Right atrium auricular region (tissue), 2 donors: Measurements from ENCODE around the gene C19orf67. TPM values are rescaled to one million over a fixed set of nuclear protein-coding genes. Genes with fewer than 3 reads are reported as not detected.

Source experiments
- DNase-seq: peaks from one replicate; pipeline ENCODE4 v3.0.0-alpha.2; 2019; ENCODE audit warnings: low spot score
- H3K27ac ChIP-seq, 2 donors: fragments of 200-600 bp; sonication (generic); 1 replicate in 1 of 2; 2 replicates in 1 of 2; pipeline ENCODE4 v1.5.1; 2016 to 2019
- H3K27me3 ChIP-seq, 2 donors: fragments of 200-600 bp; sonication (generic); one replicate each; pipeline versions ENCODE4 v1.5.1 to v1.6.0; 2017 to 2019
- H3K36me3 ChIP-seq: fragments of 200-600 bp; sonication (generic); one replicate; pipeline ENCODE4 v1.5.1; 2016
- H3K4me1 ChIP-seq, 2 donors: fragments of 200-600 bp; sonication (generic); one replicate each; pipeline versions ENCODE4 v1.5.1 to v1.6.0; 2017 to 2019
- H3K4me3 ChIP-seq, 2 donors: fragments of 200-600 bp; sonication (generic); 1 replicate in 1 of 2; 2 replicates in 1 of 2; pipeline ENCODE4 v1.5.1; 2017 to 2019; ENCODE audit warnings: mild to moderate bottlenecking in 1 of 2, moderate library complexity in 1 of 2
- H3K9me3 ChIP-seq, 2 donors: fragments of 200-600 bp; sonication (generic); one replicate each; pipeline ENCODE4 v1.5.1; 2019
- total RNA-seq, 2 donors: library from RNA; depleted of rRNA; stranded (reverse); fragments of >200 nt; gene quantifications; one replicate each; pipeline ENCODE4 v1.1.0, GENCODE V29; 2016
- TF ChIP-seq, protein P1 (sequence below), 2 donors: fragments of 200-600 bp; sonication (generic); IDR thresholded peaks; one replicate each; pipeline ENCODE4 v1.5.1; 2019; ENCODE audit warnings: antibody characterized with exemption in 2 of 2

The C19orf67 gene
- total RNA-seq, 2 donors from 2014 or later: not detected

DNA sequence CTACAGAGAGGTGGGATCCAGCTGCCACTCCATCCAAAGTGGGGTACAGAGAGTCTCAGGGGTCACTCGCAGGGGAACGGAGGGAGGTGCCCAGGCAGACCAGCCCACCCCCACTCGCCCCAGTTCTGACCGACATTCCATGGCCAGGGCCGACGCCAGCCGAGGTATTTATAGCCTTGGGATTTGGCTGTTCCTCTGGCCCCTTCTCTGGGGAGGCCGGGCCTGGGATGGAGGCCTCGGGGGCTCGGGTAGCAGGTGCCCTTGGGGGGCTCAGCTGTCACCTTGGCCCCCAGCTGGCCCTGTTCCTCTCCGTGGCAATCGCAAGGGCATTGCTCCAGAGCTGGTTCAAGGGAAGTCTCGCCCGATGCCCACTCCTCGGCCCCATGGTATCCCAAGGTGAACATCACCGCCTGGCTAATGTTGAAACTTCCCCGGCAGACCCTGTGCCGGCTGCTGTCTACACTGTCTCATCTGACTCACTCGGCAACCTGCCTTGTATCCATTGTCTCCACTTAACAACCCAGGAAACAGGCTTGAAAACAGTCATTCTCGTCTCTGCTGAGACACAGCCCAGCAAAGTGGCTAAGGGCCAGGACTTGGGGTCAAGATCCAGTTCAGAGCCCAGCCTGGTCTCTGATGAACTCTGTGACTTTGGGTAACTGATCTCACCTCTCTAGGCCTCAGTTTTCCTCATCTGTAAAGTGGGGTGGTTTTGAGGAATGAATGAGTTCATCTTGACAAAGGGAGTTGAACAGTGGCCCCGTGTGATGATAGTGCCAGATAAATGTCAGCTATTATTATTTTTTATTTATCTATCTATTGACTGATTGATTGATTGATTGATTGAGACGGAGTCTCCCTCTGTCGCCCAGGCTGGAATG is 22.2 kb upstream of the C19orf67 start:
- DNase-seq: no peak
- Histone ChIP-seq H3K9me3 (no peaks in the 10 kb centered on the region), H3K4me3 (no peak overlapping the region), H3K36me3 (peaks cover 26% of the 10 kb centered on the region), H3K27ac (peak overlapping the region; percentile 79 to 91), H3K4me1 (peaks cover 0 to 46% of the 10 kb centered on the region in 2 donors), H3K27me3 (no peaks in the 10 kb centered on the region)
- TF ChIP-seq, protein P1, sequence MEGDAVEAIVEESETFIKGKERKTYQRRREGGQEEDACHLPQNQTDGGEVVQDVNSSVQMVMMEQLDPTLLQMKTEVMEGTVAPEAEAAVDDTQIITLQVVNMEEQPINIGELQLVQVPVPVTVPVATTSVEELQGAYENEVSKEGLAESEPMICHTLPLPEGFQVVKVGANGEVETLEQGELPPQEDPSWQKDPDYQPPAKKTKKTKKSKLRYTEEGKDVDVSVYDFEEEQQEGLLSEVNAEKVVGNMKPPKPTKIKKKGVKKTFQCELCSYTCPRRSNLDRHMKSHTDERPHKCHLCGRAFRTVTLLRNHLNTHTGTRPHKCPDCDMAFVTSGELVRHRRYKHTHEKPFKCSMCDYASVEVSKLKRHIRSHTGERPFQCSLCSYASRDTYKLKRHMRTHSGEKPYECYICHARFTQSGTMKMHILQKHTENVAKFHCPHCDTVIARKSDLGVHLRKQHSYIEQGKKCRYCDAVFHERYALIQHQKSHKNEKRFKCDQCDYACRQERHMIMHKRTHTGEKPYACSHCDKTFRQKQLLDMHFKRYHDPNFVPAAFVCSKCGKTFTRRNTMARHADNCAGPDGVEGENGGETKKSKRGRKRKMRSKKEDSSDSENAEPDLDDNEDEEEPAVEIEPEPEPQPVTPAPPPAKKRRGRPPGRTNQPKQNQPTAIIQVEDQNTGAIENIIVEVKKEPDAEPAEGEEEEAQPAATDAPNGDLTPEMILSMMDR (IDR thresholded peaks at IDR 0.05): no peak

DNA sequence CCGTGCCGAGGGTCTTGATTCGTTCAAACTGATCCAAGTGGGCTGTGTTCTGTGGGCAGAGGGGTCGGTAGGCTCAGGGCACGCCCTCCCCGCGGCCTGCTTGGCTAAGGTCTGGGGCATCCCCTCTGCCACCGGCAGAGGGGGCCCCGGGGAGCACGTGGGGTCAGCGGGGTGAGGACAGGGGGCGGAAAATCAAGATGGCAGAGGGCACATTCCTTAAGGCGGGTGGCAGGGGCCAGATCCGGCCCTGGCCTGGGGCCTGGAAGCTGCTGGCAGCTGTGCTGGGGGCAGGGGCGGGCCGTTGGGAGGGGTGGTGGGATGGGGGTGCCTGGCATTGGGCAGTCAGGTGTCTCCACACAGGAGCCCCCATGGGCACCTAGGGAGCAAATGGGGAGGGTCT is 21.3 kb upstream of the C19orf67 start:
- Histone ChIP-seq H3K27ac (peak overlapping the region; percentile 79 to 91), H3K9me3 (no peaks in the 10 kb centered on the region), H3K36me3 (peaks cover 36% of the 10 kb centered on the region), H3K4me3 (no peak overlapping the region), H3K4me1 (peaks cover 0 to 46% of the 10 kb centered on the region in 2 donors), H3K27me3 (no peaks in the 10 kb centered on the region)
- DNase-seq: no peak
- TF ChIP-seq, protein P1 (IDR thresholded peaks at IDR 0.05): no peak

DNA sequence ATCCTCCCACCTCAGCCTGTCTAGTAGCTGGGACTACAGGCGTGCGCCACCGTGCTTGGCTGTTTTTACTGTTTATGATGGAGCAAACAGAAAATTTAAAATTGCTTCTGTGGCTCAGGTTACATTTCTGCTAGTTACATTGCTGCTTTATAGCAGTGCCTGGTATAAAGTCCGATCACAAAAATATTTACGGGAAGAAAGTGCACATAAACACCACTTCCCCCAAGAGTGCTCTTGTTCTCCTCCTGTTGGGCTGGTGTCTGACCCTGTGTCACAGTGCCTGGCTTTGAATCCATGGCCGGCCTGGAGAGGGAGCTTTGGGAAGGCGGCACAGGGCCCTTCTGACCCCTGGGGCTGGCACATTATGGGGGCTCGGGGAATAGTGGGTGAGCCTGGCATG is 20.1 kb upstream of the C19orf67 start:
- TF ChIP-seq, protein P1 (IDR thresholded peaks at IDR 0.05): no peak
- Histone ChIP-seq H3K36me3 (peaks cover 48% of the 10 kb centered on the region), H3K27ac (peak overlapping the region in 1 of 2 donors; percentile 79), H3K9me3 (no peaks in the 10 kb centered on the region), H3K4me1 (peaks cover 0 to 36% of the 10 kb centered on the region in 2 donors), H3K4me3 (no peak overlapping the region), H3K27me3 (no peaks in the 10 kb centered on the region)
- DNase-seq: no peak

- peaks cover 0 to 31% of the 10 kb centered on the region in 2 donors for H3K4me1 ChIP-seq
- H3K27ac ChIP-seq: peak overlapping the region in 1 of 2 donors; percentile 2
- DNase-seq: no peak
- no peak overlapping the region for H3K4me3 ChIP-seq
- no peaks in the 10 kb centered on the region for H3K9me3 ChIP-seq
- TF ChIP-seq, protein P1 (IDR thresholded peaks at IDR 0.05): no peak
- peaks cover 64% of the 10 kb centered on the region for H3K36me3 ChIP-seq
- no peaks in the 10 kb centered on the region for H3K27me3 ChIP-seq
Observed at GRCh38 chr19:14103310-14103709, 17.7 kb upstream of the C19orf67 start.

DNA sequence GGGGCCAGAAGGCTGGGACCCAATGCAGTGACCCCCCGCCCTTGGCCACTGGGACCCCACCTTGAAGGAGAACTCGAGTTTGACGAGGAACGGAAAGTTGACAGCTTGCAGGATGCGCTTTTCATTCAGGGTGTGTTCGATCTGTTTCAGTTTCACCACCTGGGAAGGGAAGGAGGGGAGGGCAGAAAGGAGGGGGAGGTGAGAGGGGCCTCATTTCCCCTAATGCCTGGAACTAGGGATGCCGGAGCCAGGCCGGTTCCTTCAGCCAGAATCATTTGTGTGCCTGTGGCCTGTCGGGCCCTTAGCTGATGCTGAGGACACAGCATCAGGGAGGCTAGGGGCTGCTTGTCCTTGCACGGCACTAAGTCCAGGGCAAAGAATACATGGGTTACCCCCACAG is 17.2 kb upstream of the C19orf67 start:
- no peaks in the 10 kb centered on the region for H3K9me3 ChIP-seq
- peaks cover 0 to 25% of the 10 kb centered on the region in 2 donors for H3K4me1 ChIP-seq
- no peak for DNase-seq
- peaks cover 70% of the 10 kb centered on the region for H3K36me3 ChIP-seq
- H3K27ac ChIP-seq: peak overlapping the region in 1 of 2 donors; percentile 27
- no peaks in the 10 kb centered on the region for H3K27me3 ChIP-seq
- no peak overlapping the region for H3K4me3 ChIP-seq
- TF ChIP-seq, protein P1 (IDR thresholded peaks at IDR 0.05): no peak
